GM12872 (cell line): ENCODE measurements around the gene DOK3.

Experiments
- CTCF ChIP-seq: IDR thresholded peaks from 3 replicates; pipeline ENCODE4 v1.5.1; 2011; ENCODE audit warnings: low read depth, mild to moderate bottlenecking, low read length, moderate library complexity; ENCODE audit not compliant: insufficient read depth

DOK3 gene

GRCh38 chr5:177524539-177524900 is 14.9 kb upstream of the DOK3 start:
- no peak for TF ChIP-seq CTCF

GRCh38 chr5:177523711-177524538 is 14.3 kb upstream of the DOK3 start:
- TF ChIP-seq CTCF = no peak

GRCh38 chr5:177520916-177521513 is 11.4 kb upstream of the DOK3 start:
- peak; percentile 18; the same call in 1 of the 3 replicates for TF ChIP-seq CTCF

- TF ChIP-seq CTCF = no peak
Measured at GRCh38 chr5:177520271-177520670, 10.6 kb upstream of the DOK3 start.

- no peak for TF ChIP-seq CTCF
Measured at GRCh38 chr5:177519463-177520235, 10.0 kb upstream of the DOK3 start.

- no peak for TF ChIP-seq CTCF
Measured at GRCh38 chr5:177516601-177517568, 7.3 kb upstream of the DOK3 start, which contains the start of gene DDX41. Gene DDX41 (minus strand): TSS chr5:177516961. CDS start chr5:177516945, 16 bp downstream.

GRCh38 chr5:177515580-177515979 is 6.0 kb upstream of the DOK3 start:
- TF ChIP-seq CTCF = no peak
